Transverse colon (tissue), 4 donors: ENCODE data around the gene TMEM184A.

ENCODE experiments used
- CTCF ChIP-seq, 5 experiments: fragments of 200-600 bp in 3 of 5; fragments of 450-650 bp in 2 of 5; sonication (generic) in 3 of 5; IDR thresholded peaks; 1 replicate in 2 of 5; 2 replicates in 3 of 5; pipeline ENCODE4 v1.5.1; 2016 to 2017; ENCODE audit warnings: antibody characterized with exemption in 5 of 5, inconsistent platforms in 3 of 5, mild to moderate bottlenecking in 2 of 5, moderate library complexity in 1 of 5
- EP300 ChIP-seq: sonication (generic); formaldehyde crosslinking; IDR thresholded peaks from one replicate; pipeline ENCODE4 v1.6.1; 2017; ENCODE audit warnings: antibody characterized with exemption, low read depth
- POLR2A ChIP-seq: fragments of 450-650 bp; IDR thresholded peaks from one replicate; pipeline ENCODE4 v1.6.1; 2016; ENCODE audit warnings: antibody characterized with exemption, mild to moderate bottlenecking, moderate library complexity
- POLR2AphosphoS5 ChIP-seq, 3 donors: sonication (generic); formaldehyde crosslinking; IDR thresholded peaks; one replicate each; pipeline ENCODE4 v1.6.1; 2016; ENCODE audit warnings: antibody characterized with exemption in 3 of 3

- TF ChIP-seq CTCF (IDR thresholded peaks at IDR 0.05) (no peak), POLR2A (no peak), EP300 (no peak), POLR2AphosphoS5 (IDR thresholded peaks at IDR 0.05) (no peak)
Measured at GRCh38 chr7:1501487-1502270, 54.3 kb downstream of the TMEM184A start.
